Loucy (cell line): ENCODE results near the gene PTOV1.

Experiments used
- H2AFZ ChIP-seq: fragments of 200-600 bp; sonication (generic); 2 replicates; pipeline ENCODE4 v1.6.0; 2016; ENCODE audit warnings: antibody characterized with exemption, mild to moderate bottlenecking, low read length, moderate library complexity
- H3F3A ChIP-seq: fragments of 200-600 bp; 2 replicates; pipeline ENCODE4 v1.6.0; 2016; ENCODE audit warnings: antibody characterized with exemption, low read depth, mild to moderate bottlenecking
- H3K27me3 ChIP-seq: fragments of 200-600 bp; sonication (generic); 2 replicates; pipeline ENCODE4 v1.6.1; 2014; ENCODE audit warnings: low read length, mild to moderate bottlenecking; ENCODE audit not compliant: insufficient read depth, poor library complexity, severe bottlenecking
- H3K36me3 ChIP-seq: fragments of 200-600 bp; sonication (generic); 2 replicates; pipeline ENCODE4 v1.6.1; 2016; ENCODE audit warnings: low read length; ENCODE audit not compliant: insufficient read depth
- H3K4me1 ChIP-seq: fragments of 200-600 bp; sonication (generic); 2 replicates; pipeline ENCODE4 v1.5.1; 2014; ENCODE audit warnings: low read length, mild to moderate bottlenecking; ENCODE audit not compliant: insufficient read depth, poor library complexity, severe bottlenecking
- H3K4me2 ChIP-seq: fragments of 200-600 bp; sonication (generic); 2 replicates; pipeline ENCODE4 v1.6.0; 2014; ENCODE audit warnings: antibody characterized with exemption, low read length, low read depth, mild to moderate bottlenecking; ENCODE audit not compliant: poor library complexity, severe bottlenecking
- H3K4me3 ChIP-seq: fragments of 200-600 bp; sonication (generic); 2 replicates; pipeline ENCODE4 v1.5.1; 2014; ENCODE audit warnings: low read length, mild to moderate bottlenecking, mixed read lengths; ENCODE audit not compliant: poor library complexity, severe bottlenecking
- H3K79me2 ChIP-seq: fragments of 200-600 bp; sonication (generic); 2 replicates; pipeline ENCODE4 v1.6.1; 2014; ENCODE audit warnings: low read length; ENCODE audit not compliant: insufficient read depth
- H3K9ac ChIP-seq: fragments of 200-600 bp; sonication (generic); 2 replicates; pipeline ENCODE4 v1.6.0; 2014; ENCODE audit warnings: mild to moderate bottlenecking, low read depth, low read length, moderate library complexity; ENCODE audit not compliant: poor library complexity, severe bottlenecking
- H3K9me2 ChIP-seq: fragments of 200-600 bp; sonication (generic); replicated peaks from 2 replicates; pipeline ENCODE4 v1.6.1; 2016; ENCODE audit warnings: low read depth, low read length, mixed read lengths
- H3K9me3 ChIP-seq: fragments of 200-600 bp; sonication (generic); 2 replicates; pipeline ENCODE4 v1.6.1; 2014; ENCODE audit warnings: mild to moderate bottlenecking, antibody characterized with exemption, low read length, low read depth; ENCODE audit not compliant: insufficient read depth
- H4K20me1 ChIP-seq: fragments of 200-600 bp; sonication (generic); 2 replicates; pipeline ENCODE4 v1.6.0; 2014; ENCODE audit warnings: antibody characterized with exemption, low read length, mild to moderate bottlenecking; ENCODE audit not compliant: insufficient read depth, poor library complexity, severe bottlenecking
- EZH2phosphoT487 ChIP-seq: fragments of 200-600 bp; IDR thresholded peaks from 2 replicates; pipeline ENCODE4 v1.6.1; 2018; ENCODE audit warnings: antibody characterized with exemption, mild to moderate bottlenecking, moderate library complexity, borderline replicate concordance
- TF ChIP-seq, protein P1 (sequence below): fragments of 200-600 bp; sonication (generic); conservative IDR thresholded peaks from 2 replicates; pipeline ENCODE4 v1.5.1; 2014; ENCODE audit warnings: mild to moderate bottlenecking, antibody characterized with exemption, low read length

The PTOV1 gene

DNA sequence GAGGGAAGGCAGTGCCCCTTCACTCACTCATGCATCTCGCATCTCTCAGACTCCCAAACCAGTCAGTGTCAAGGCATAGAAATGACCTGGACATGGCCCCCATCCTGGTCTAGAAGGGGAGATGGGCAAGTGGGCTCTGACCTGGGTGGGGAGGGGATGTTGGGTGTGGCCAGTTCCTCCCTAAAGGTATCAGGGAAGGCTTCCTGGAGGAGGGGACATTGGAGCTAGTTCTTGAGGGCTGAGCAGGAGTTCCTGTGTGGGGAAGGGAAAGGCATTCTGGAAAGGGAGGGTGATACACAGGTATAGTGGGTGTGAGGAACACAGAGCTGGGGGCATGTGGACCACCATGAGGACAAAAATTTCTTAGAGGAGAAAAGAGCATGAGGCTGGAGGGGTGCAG is 41.8 kb downstream of the PTOV1 start:
- no peak overlapping the region for H3K4me2 ChIP-seq
- H3K9ac ChIP-seq, result no peak overlapping the region
- no peaks in the 10 kb centered on the region for H3K9me2 ChIP-seq
- no peaks in the 10 kb centered on the region for H3F3A ChIP-seq
- no peak overlapping the region for H2AFZ ChIP-seq
- H3K27me3 ChIP-seq, result no peaks in the 10 kb centered on the region
- H4K20me1 ChIP-seq, result no peaks in the 10 kb centered on the region
- TF ChIP-seq, protein P1, sequence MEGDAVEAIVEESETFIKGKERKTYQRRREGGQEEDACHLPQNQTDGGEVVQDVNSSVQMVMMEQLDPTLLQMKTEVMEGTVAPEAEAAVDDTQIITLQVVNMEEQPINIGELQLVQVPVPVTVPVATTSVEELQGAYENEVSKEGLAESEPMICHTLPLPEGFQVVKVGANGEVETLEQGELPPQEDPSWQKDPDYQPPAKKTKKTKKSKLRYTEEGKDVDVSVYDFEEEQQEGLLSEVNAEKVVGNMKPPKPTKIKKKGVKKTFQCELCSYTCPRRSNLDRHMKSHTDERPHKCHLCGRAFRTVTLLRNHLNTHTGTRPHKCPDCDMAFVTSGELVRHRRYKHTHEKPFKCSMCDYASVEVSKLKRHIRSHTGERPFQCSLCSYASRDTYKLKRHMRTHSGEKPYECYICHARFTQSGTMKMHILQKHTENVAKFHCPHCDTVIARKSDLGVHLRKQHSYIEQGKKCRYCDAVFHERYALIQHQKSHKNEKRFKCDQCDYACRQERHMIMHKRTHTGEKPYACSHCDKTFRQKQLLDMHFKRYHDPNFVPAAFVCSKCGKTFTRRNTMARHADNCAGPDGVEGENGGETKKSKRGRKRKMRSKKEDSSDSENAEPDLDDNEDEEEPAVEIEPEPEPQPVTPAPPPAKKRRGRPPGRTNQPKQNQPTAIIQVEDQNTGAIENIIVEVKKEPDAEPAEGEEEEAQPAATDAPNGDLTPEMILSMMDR, result no peak
- no peak for TF ChIP-seq EZH2phosphoT487
- no peak overlapping the region for H3K4me3 ChIP-seq
- peaks cover 22% of the 10 kb centered on the region for H3K4me1 ChIP-seq
- H3K36me3 ChIP-seq, result no peaks in the 10 kb centered on the region
- no peaks in the 10 kb centered on the region for H3K79me2 ChIP-seq
- H3K9me3 ChIP-seq, result no peaks in the 10 kb centered on the region

DNA sequence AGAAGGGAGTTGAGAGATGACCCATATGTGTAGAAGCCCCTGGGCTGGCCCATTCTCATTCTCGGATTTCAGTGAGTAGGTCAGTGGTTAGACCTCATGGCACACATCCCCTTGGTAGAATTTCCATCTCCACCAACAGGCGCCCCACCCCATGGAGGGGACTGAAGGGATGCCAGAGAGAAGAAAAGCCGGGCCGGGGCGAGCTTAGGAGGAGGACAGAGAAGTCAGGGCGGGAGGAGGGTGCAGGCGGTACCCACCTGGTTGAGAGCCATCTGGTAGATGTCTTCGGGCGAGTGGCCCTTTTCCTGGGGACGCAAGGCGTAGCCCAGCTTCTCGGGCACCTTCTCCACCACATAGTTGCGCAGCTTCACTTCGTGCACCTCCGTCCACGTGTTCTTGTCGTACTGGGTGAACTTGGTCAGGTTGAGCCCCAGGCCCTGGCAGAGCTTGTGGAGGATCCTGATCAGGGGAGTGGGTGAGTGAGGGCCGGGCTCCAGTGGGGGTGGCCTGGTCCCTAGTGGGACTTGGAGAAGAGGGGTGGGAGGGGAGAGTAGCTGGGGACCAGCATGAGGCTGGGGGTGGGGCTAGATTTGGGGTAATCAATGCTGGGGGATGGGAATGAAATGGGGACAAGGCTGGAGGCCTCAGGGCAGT is 43.2 kb downstream of the PTOV1 start:
- Histone ChIP-seq H3K4me3 (no peak overlapping the region), H3K4me2 (no peak overlapping the region), H2AFZ (no peak overlapping the region), H3K9me2 (no peaks in the 10 kb centered on the region), H3K36me3 (no peaks in the 10 kb centered on the region), H3K79me2 (no peaks in the 10 kb centered on the region), H4K20me1 (no peaks in the 10 kb centered on the region), H3K9ac (no peak overlapping the region), H3K4me1 (peaks cover 27% of the 10 kb centered on the region), H3F3A (no peaks in the 10 kb centered on the region), H3K27me3 (no peaks in the 10 kb centered on the region), H3K9me3 (no peaks in the 10 kb centered on the region)
- TF ChIP-seq, protein P1, result no peak
- no peak for TF ChIP-seq EZH2phosphoT487

DNA sequence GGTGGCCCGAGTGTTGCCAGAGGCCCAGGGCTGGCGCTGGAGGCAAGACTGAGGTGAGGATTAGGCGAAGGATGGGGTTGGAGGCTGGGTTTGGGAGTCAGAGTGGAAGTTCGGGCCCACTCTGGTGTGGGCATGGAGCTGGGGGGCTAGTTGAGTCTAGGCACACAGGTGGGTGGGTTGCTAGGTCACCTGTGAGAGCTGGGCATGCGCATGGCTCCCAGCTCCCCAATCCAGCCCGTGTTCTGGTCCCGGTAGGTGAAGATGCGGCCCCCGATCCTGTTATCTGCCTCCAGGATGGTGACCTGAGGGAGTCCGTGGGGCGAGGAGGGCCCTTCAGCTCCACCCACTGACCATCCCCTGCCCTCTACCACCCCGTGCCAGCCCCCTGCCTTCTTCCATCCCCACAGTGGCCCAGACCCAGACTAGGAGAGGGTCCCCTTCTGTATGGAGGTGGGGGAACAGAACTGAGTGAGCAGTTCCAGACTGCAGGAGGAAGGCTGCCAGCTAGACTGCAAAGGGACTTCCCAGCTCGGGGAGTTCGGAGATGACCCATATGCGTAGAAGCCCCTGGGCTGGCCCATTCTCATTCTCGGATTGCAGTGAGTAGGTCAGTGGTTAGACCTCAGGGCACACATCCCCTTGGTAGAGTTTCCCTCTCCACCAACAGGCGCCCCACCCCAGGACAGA is 44.1 kb downstream of the PTOV1 start:
- Histone ChIP-seq H3K27me3 (no peaks in the 10 kb centered on the region), H3K4me2 (no peak overlapping the region), H3K4me3 (no peak overlapping the region)

More for the DNA sequence above, 44.1 kb downstream of the PTOV1 start:
- H3F3A ChIP-seq, result no peaks in the 10 kb centered on the region
- H3K4me1 ChIP-seq, result peaks cover 27% of the 10 kb centered on the region
- H3K9me2 ChIP-seq, result no peaks in the 10 kb centered on the region
- H4K20me1 ChIP-seq, result no peaks in the 10 kb centered on the region
- no peaks in the 10 kb centered on the region for H3K36me3 ChIP-seq
- TF ChIP-seq EZH2phosphoT487, result no peak
- TF ChIP-seq, protein P1, result no peak
- no peak overlapping the region for H2AFZ ChIP-seq
- H3K9me3 ChIP-seq, result no peaks in the 10 kb centered on the region
- H3K9ac ChIP-seq, result no peak overlapping the region
- no peaks in the 10 kb centered on the region for H3K79me2 ChIP-seq
